ENCODE data around the gene RAB7B.

- no peak for TF ChIP-seq POLR2A (IDR thresholded peaks at IDR 0.05; ENCODE audit: low read depth, low read length)
- TF ChIP-seq, protein P1, sequence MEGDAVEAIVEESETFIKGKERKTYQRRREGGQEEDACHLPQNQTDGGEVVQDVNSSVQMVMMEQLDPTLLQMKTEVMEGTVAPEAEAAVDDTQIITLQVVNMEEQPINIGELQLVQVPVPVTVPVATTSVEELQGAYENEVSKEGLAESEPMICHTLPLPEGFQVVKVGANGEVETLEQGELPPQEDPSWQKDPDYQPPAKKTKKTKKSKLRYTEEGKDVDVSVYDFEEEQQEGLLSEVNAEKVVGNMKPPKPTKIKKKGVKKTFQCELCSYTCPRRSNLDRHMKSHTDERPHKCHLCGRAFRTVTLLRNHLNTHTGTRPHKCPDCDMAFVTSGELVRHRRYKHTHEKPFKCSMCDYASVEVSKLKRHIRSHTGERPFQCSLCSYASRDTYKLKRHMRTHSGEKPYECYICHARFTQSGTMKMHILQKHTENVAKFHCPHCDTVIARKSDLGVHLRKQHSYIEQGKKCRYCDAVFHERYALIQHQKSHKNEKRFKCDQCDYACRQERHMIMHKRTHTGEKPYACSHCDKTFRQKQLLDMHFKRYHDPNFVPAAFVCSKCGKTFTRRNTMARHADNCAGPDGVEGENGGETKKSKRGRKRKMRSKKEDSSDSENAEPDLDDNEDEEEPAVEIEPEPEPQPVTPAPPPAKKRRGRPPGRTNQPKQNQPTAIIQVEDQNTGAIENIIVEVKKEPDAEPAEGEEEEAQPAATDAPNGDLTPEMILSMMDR (conservative IDR thresholded peaks at IDR 0.05; ENCODE audit: low read depth, low read length) = no peak
- TF ChIP-seq SMC3 (IDR thresholded peaks at IDR 0.05; ENCODE audit: low read depth, low read length) = no peak
- TF ChIP-seq CEBPB (IDR thresholded peaks at IDR 0.05; ENCODE audit: low read depth, low read length) = no peak
- TF ChIP-seq USF2 (IDR thresholded peaks at IDR 0.05; ENCODE audit: low read depth, low read length) = no peak
- no peak for TF ChIP-seq NFE2L2 (IDR thresholded peaks at IDR 0.05; ENCODE audit: low read depth, low read length)
- no peak for TF ChIP-seq RAD21 (IDR thresholded peaks at IDR 0.05; ENCODE audit: low read length)
These were observed 75.5 kb downstream of the RAB7B start for GRCh38 chr1:205927676-205928075.

All from IMR-90 (cell line).